Ovary (tissue), 9 donors: ENCODE data around the gene NEUROG2. TPM values are rescaled to one million over a fixed set of nuclear protein-coding genes. Genes with fewer than 3 reads are reported as not detected.

ENCODE experiments used
- DNase-seq, 5 donors: peaks; one replicate each; pipeline ENCODE4 v3.0.0-alpha.2; 2019 to 2020
- H3K27ac ChIP-seq, 2 donors: fragments of 200-600 bp; one replicate each; pipeline versions ENCODE4 v1.5.1 to v1.8.0; 2019 to 2022
- H3K27me3 ChIP-seq: fragments of 200-600 bp; one replicate; pipeline ENCODE4 v1.8.0; 2022
- H3K36me3 ChIP-seq: fragments of 200-600 bp; sonication (generic); one replicate; pipeline ENCODE4 v1.5.1; 2019
- H3K4me1 ChIP-seq: one replicate; pipeline ENCODE4 v1.8.1; 2013; ENCODE audit warnings: mild to moderate bottlenecking, moderate library complexity; ENCODE audit not compliant: insufficient read depth
- H3K4me3 ChIP-seq: fragments of 200-600 bp; sonication (generic); one replicate; pipeline ENCODE4 v1.5.1; 2017
- H3K9me3 ChIP-seq, 2 donors: fragments of 200-600 bp in 1 of 2; sonication (generic) in 1 of 2; one replicate each; pipeline versions ENCODE4 v1.5.1 to v1.8.1; 2013 to 2019; ENCODE audit warnings: mild to moderate bottlenecking in 1 of 2, moderate library complexity in 1 of 2
- CTCF ChIP-seq, 3 donors: fragments of 450-650 bp in 2 of 3; fragments of 200-600 bp in 1 of 3; IDR thresholded peaks; one replicate each; pipeline versions ENCODE4 v1.5.1 to v1.8.0; 2016 to 2022; ENCODE audit warnings: antibody characterized with exemption in 3 of 3, mild to moderate bottlenecking in 1 of 3
- EP300 ChIP-seq: sonication (generic); formaldehyde crosslinking; IDR thresholded peaks from one replicate; pipeline ENCODE4 v1.6.1; 2017; ENCODE audit warnings: antibody characterized with exemption
- POLR2A ChIP-seq: fragments of 450-650 bp; IDR thresholded peaks from one replicate; pipeline ENCODE4 v1.6.1; 2017; ENCODE audit warnings: antibody characterized with exemption, mild to moderate bottlenecking, moderate library complexity
- WGBS, 3 donors: extraction: QIAGEN DNeasy Blood & Tissue Kit in 1 of 3; methylation state at CpG; one replicate each; pipeline versions ENCODE4 v1.1.5 to v1.1.7; 2013 to 2017; 5-methylcytosine and 5-hydroxymethylcytosine counted together
- intact Hi-C, 4 donors: fragments of 100-400 bp; cut with DNase I; formaldehyde crosslinking; loops; one replicate each; pipeline versions ENCODE4 v1.11.0 to v1.15.1; 2022 to 2023
- polyA plus RNA-seq, 2 donors: library from polyadenylated mRNA; stranded (reverse); fragments of 200-250 nt in 1 of 2; fragments of 350-450 nt in 1 of 2; fragmentation: Illumina TruSeq in 1 of 2; extraction: RNeasy Lipid Tissue Mini Kit (QIAGEN cat#74804) in 1 of 2; gene quantifications; one replicate each; pipeline ENCODE4 v1.2.3, GENCODE V29; 2013 to 2014
- total RNA-seq, 7 donors: library from RNA; depleted of rRNA in 2 of 7; stranded (reverse); fragments of >200 nt in 2 of 7; fragmentation: NEBNext Ultra II Directional in 3 of 7; extraction: Animal tissue kit (Norgen Biotek cat#: 25700) in 3 of 7; gene quantifications; one replicate each; pipeline versions ENCODE4 v1.1.0 to v1.2.4, GENCODE V29; 2016 to 2023
- donor health status: DM: no; HTN: no; CAD: no; lungs with moderate emphysema.
- donor health status: DM: no; HTN: no; CAD: no.
- donor health status: Bipolar disorder and iron deficiency.
- donor health status: DM: yes; HTN: yes; CAD: no.
- donor health status: DM: no; HTN: no; CAD: no.
- donor health status: DM: yes; HTN: yes; CAD: no.

NEUROG2 gene
- total and polyA plus RNA-seq, 9 donors = not detected

GRCh38 chr4:112485930-112486329 is 30.1 kb downstream of the NEUROG2 start:
- Histone ChIP-seq H3K27me3 (no peaks in the 10 kb centered on the region), H3K36me3 (no peaks in the 10 kb centered on the region), H3K27ac (no peak overlapping the region), H3K4me1 (no peaks in the 10 kb centered on the region), H3K9me3 (no peaks in the 10 kb centered on the region), H3K4me3 (no peak overlapping the region)
- 65 to 75% (median 71%) methylated on average over 5 of the region's 5 CpGs for WGBS, 3 donors
- intact Hi-C loops = no loop called here
- no peak for DNase-seq
- TF ChIP-seq CTCF (IDR thresholded peaks at IDR 0.05) = no peak

GRCh38 chr4:112473985-112474384 is 42.0 kb downstream of the NEUROG2 start:
- Histone ChIP-seq H3K27ac (no peak overlapping the region), H3K4me3 (no peak overlapping the region), H3K9me3 (no peaks in the 10 kb centered on the region), H3K4me1 (no peaks in the 10 kb centered on the region), H3K36me3 (no peaks in the 10 kb centered on the region), H3K27me3 (no peaks in the 10 kb centered on the region)
- no peak for TF ChIP-seq EP300
- TF ChIP-seq POLR2A = no peak
- no peak for TF ChIP-seq CTCF (IDR thresholded peaks at IDR 0.05)
- 91 to 95% (median 93%) methylated on average over 2 of the region's 2 CpGs for WGBS, 3 donors
- DNase-seq = no peak
- intact Hi-C loops = no loop called here

GRCh38 chr4:112472318-112472717 is 43.7 kb downstream of the NEUROG2 start:
- no peak for TF ChIP-seq POLR2A
- TF ChIP-seq CTCF (IDR thresholded peaks at IDR 0.05) = no peak
- no peak for TF ChIP-seq EP300
- no peaks in the 10 kb centered on the region for H3K27me3 ChIP-seq
- no peak for DNase-seq
- no peaks in the 10 kb centered on the region for H3K9me3 ChIP-seq
- H3K27ac ChIP-seq = no peak overlapping the region
- H3K4me3 ChIP-seq = no peak overlapping the region
- intact Hi-C loops = no loop called here
- no peaks in the 10 kb centered on the region for H3K36me3 ChIP-seq
- H3K4me1 ChIP-seq = no peaks in the 10 kb centered on the region

Other genes starting within 250 kb of the NEUROG2 start
- 10 to 100 TPM in 6 of 7 donors, 1 to 10 TPM in 1; 10.0 to 25.6 (median 13.2) TPM for gene TIFA, start 230.3 kb downstream of the NEUROG2 start, total RNA-seq
- gene TIFA, start 230.3 kb downstream of the NEUROG2 start, polyA plus RNA-seq = 10 to 100 TPM; 12.8 to 13.9 TPM
- 10 to 100 TPM; 14.0 to 33.6 (median 23.9) TPM for gene ALPK1, start 218.8 kb downstream of the NEUROG2 start, total RNA-seq
- gene ALPK1, start 218.8 kb downstream of the NEUROG2 start, polyA plus RNA-seq = 10 to 100 TPM in 1 of 2 donors, 1 to 10 TPM in 1; 6.8 to 14.3 TPM
- 1 to 10 TPM; 4.2 to 6.1 (median 4.5) TPM for gene ZGRF1, start 120.7 kb upstream of the NEUROG2 start, total RNA-seq
- gene ZGRF1, start 120.7 kb upstream of the NEUROG2 start, polyA plus RNA-seq = 1 to 10 TPM; 1.5 to 1.8 TPM
- 10 to 100 TPM; 25.0 to 47.1 (median 36.3) TPM for gene LARP7, start 121.0 kb upstream of the NEUROG2 start, total RNA-seq
- gene LARP7, start 121.0 kb upstream of the NEUROG2 start, polyA plus RNA-seq = 10 to 100 TPM; 39.4 to 42.3 TPM